HepG2 (cell line): ENCODE results near the gene OR5M11. TPM values are rescaled to one million over a fixed set of nuclear protein-coding genes. Genes with fewer than 3 reads are reported as not detected.

Source experiments
- ATAC-seq: fragments of 200-7000 bp; cut with Tn5 transposase; 3 replicates; pipeline ENCODE4 v1.9.1; 2020; ENCODE audit warnings: mild to moderate bottlenecking, moderate library complexity
- BruUV-seq: library from RNA; stranded (reverse); fragments of 400-500 nt; replicated peaks from 2 replicates; lab custom pipeline; 2021; lab: Mats Ljungman, UMichigan
- CTCF ChIA-PET: fragments of 300-600 bp; formaldehyde crosslinking; extraction: SDS; loops from one replicate; lab custom pipeline; 2021; ENCODE audit warnings: low total read pairs, inconsistent platforms, low intra/inter-chr PET ratio; lab: Yijun Ruan, JAX
- POLR2A ChIA-PET: fragments of 350-600 bp; sonication (Branson Sonifier 250); formaldehyde crosslinking; loops from one replicate; lab custom pipeline; 2020; ENCODE audit warnings: antibody characterized with exemption, inconsistent platforms; lab: Yijun Ruan, JAX
- DNase-seq: peaks from one replicate; pipeline ENCODE4 v3.0.0-alpha.2; 2015; ENCODE audit warnings: low spot score
- FAIRE-seq: peaks from 3 replicates; lab custom pipeline; 2011; peaks lifted over from hg19 to GRCh38; lab: Jason Lieb, UNC
- H2AFZ ChIP-seq: one replicate; pipeline ENCODE4 v1.6.1; 2011; ENCODE audit warnings: low read length, inconsistent platforms
- H3K27ac ChIP-seq: fragments of 300-600 bp; 3 replicates; pipeline ENCODE4 v1.8.0; 2011; ENCODE audit warnings: mixed run types, mild to moderate bottlenecking, mixed read lengths, low read length, inconsistent platforms; ENCODE audit not compliant: insufficient read depth; ENCODE audit errors: extremely low read length
- H3K27me3 ChIP-seq, 2 experiments: fragments of 200-600 bp in 1 of 2; 2 replicates in 1 of 2; 3 replicates in 1 of 2; pipeline versions ENCODE4 v1.6.0 to v1.8.0; 2011; ENCODE audit warnings: low read length in 2 of 2, mild to moderate bottlenecking in 2 of 2, moderate library complexity in 2 of 2, inconsistent platforms in 1 of 2; ENCODE audit not compliant: insufficient read depth in 2 of 2, control insufficient read depth in 1 of 2
- H3K36me3 ChIP-seq, 2 experiments: fragments of 200-600 bp in 1 of 2; replicated peaks in 1 of 2; 2 replicates in 1 of 2; 3 replicates in 1 of 2; pipeline versions ENCODE4 v1.5.1 to v1.8.0; 2011; ENCODE audit warnings: low read length in 2 of 2, inconsistent platforms in 1 of 2; ENCODE audit not compliant: insufficient read depth in 2 of 2, control insufficient read depth in 1 of 2
- H3K4me1 ChIP-seq: 2 replicates; pipeline ENCODE4 v1.5.1; 2012; ENCODE audit warnings: low read length, inconsistent platforms; ENCODE audit not compliant: insufficient read depth
- H3K4me2 ChIP-seq: 2 replicates; pipeline ENCODE4 v1.6.0; 2011; ENCODE audit warnings: low read depth, low read length, inconsistent platforms
- H3K4me3 ChIP-seq, 3 experiments: fragments of 200-600 bp in 1 of 3; sonication (generic), shearing (Covaris generic) in 1 of 3; replicated peaks in 1 of 3; 2 replicates each; pipeline ENCODE4 v1.5.1; 2011 to 2016; ENCODE audit warnings: low read length in 3 of 3, inconsistent platforms in 2 of 3, low read depth in 2 of 3, mild to moderate bottlenecking in 2 of 3, control low read depth in 1 of 3, mixed read lengths in 1 of 3; ENCODE audit not compliant: insufficient read depth in 1 of 3
- H3K79me2 ChIP-seq: one replicate; pipeline ENCODE4 v1.6.1; 2011; ENCODE audit warnings: low read length, inconsistent platforms; ENCODE audit not compliant: insufficient read depth
- H3K9ac ChIP-seq: 2 replicates; pipeline ENCODE4 v1.6.0; 2011; ENCODE audit warnings: mild to moderate bottlenecking, low read depth, low read length, inconsistent platforms; ENCODE audit not compliant: insufficient read depth
- H3K9me3 ChIP-seq: 2 replicates; pipeline ENCODE4 v1.5.1; 2012; ENCODE audit warnings: mild to moderate bottlenecking, low read length
- H4K20me1 ChIP-seq: 2 replicates; pipeline ENCODE4 v1.6.0; 2011; ENCODE audit warnings: inconsistent platforms, mild to moderate bottlenecking, low read length, moderate library complexity; ENCODE audit not compliant: insufficient read depth
- CENPT ChIP-seq: sonication (generic); formaldehyde crosslinking; IDR thresholded peaks from 2 replicates; pipeline ENCODE4 v1.8.0; 2022; ENCODE audit warnings: low read depth, mild to moderate bottlenecking, moderate library complexity, missing genetic modification reagents
- IRF9 ChIP-seq: sonication (generic); formaldehyde crosslinking; IDR thresholded peaks from 2 replicates; pipeline ENCODE4 v1.8.0; 2022; ENCODE audit warnings: missing genetic modification reagents, mild to moderate bottlenecking, borderline replicate concordance
- MAFF ChIP-seq: IDR thresholded peaks from 2 replicates; pipeline ENCODE4 v1.6.1; 2011; ENCODE audit warnings: low read depth, low read length, improper control_type of control experiment
- MAFK ChIP-seq, 2 experiments: IDR thresholded peaks in 1 of 2; conservative IDR thresholded peaks in 1 of 2; 2 replicates each; pipeline ENCODE4 v1.6.1; 2011; ENCODE audit warnings: improper control_type of control experiment in 2 of 2, low read length in 2 of 2
- NFE2L2 ChIP-seq: fragments of 150-350 bp; IDR thresholded peaks from 2 replicates; pipeline ENCODE4 v1.6.1; 2014; ENCODE audit warnings: low read length
- NR2F6 ChIP-seq, 2 experiments: IDR thresholded peaks; 2 replicates each; pipeline ENCODE4 v1.6.1; 2016; ENCODE audit warnings: antibody characterized with exemption in 1 of 2, mild to moderate bottlenecking in 1 of 2
- ZNF362 ChIP-seq: sonication (generic); formaldehyde crosslinking; IDR thresholded peaks from 2 replicates; pipeline ENCODE4 v1.4.0; 2020; ENCODE audit warnings: missing genetic modification reagents, mild to moderate bottlenecking, borderline replicate concordance
- WGBS: methylation state at CpG from one replicate; pipeline ENCODE4 v1.1.6; 2017; ENCODE audit warnings: low lambda C conversion rate; 5-methylcytosine and 5-hydroxymethylcytosine counted together
- in situ Hi-C: cut with HindIII; loops from 2 replicates; pipeline ENCODE4 v1.10.0; 2017; ENCODE audit warnings: low pct_unique_long_range_greater_than_20kb; ENCODE audit not compliant: extremely low pct_ligation_motif_present
- intact Hi-C: fragments of 100-400 bp; cut with micrococcal nuclease; formaldehyde crosslinking; loops from one replicate; pipeline ENCODE4 v1.10.0; 2022; ENCODE audit not compliant: unreplicated experiment
- polyA plus RNA-seq, 8 experiments: library from polyadenylated mRNA; depleted of rRNA in 3 of 8; stranded (reverse) in 7 of 8; unstranded in 1 of 8; fragments of >200 nt; fragmentation: Illumina TruSeq in 4 of 8; extraction: Trizol in 4 of 8; gene quantifications; 2 replicates each; pipeline versions ENCODE4 v1.2.1 to v1.2.3, GENCODE V29; 2011 to 2016; ENCODE audit warnings: low read depth in 4 of 8, missing spikeins in 1 of 8, mixed read lengths in 1 of 8; ENCODE audit not compliant: insufficient read depth in 1 of 8
- total RNA-seq, 5 experiments: library from RNA; depleted of rRNA; stranded (reverse); fragments of >200 nt; fragmentation: Illumina TruSeq; extraction: Trizol; gene quantifications; 2 replicates each; pipeline ENCODE4 v1.2.3, GENCODE V29; 2016; ENCODE audit warnings: low read depth in 1 of 5

The OR5M11 gene
- total and polyA plus RNA-seq, 2 of the 13 experiments (the other 11 are each of a cell fraction or from before 2014, with no cell fraction given), result not detected

GRCh38 chr11:56513280-56513679 is 29.8 kb downstream of the OR5M11 start:
- H3K4me2 ChIP-seq, result no peak overlapping the region
- H3K36me3 ChIP-seq, result no peaks in the 10 kb centered on the region
- H3K4me3 ChIP-seq, result no peak overlapping the region
- H3K27me3 ChIP-seq, result no peaks in the 10 kb centered on the region
- H2AFZ ChIP-seq, result no peak overlapping the region
- DNase-seq (no peak), FAIRE-seq (no peak), ATAC-seq (no peak)
- ChIA-PET CTCF (no interaction called here), POLR2A (no interaction called here)
- H3K79me2 ChIP-seq, result no peaks in the 10 kb centered on the region
- no peaks in the 10 kb centered on the region for H3K4me1 ChIP-seq
- H4K20me1 ChIP-seq, result no peaks in the 10 kb centered on the region
- TF ChIP-seq NR2F6 (IDR thresholded peaks at IDR 0.05) (no peak), NR2F6 (CRISPR knock-in tag; IDR thresholded peaks at IDR 0.05) (no peak), IRF9 (CRISPR knock-in tag) (no peak), MAFK (conservative IDR thresholded peaks at IDR 0.05 in 1 of 2, IDR thresholded peaks at IDR 0.05 in 1 of 2; ENCODE audit: low read length in 2 of 2) (peak; percentile 49 to 68; a peak in 2 of 4 replicates), ZNF362 (CRISPR knock-in tag) (no peak), CENPT (CRISPR knock-in tag) (no peak), MAFF (peak; percentile 51), NFE2L2 (no peak)
- H3K9me3 ChIP-seq, result no peaks in the 10 kb centered on the region
- no TSS peak for BruUV-seq
- no peak overlapping the region for H3K9ac ChIP-seq
- no peak overlapping the region for H3K27ac ChIP-seq
- intact Hi-C loops, result no loop called here
- in situ Hi-C loops, result no loop called here
- WGBS, result 5% methylated on average over 1 of the region's 1 CpG
